ENCODE measurements around the gene SYT12.

SYT12 gene

DNA sequence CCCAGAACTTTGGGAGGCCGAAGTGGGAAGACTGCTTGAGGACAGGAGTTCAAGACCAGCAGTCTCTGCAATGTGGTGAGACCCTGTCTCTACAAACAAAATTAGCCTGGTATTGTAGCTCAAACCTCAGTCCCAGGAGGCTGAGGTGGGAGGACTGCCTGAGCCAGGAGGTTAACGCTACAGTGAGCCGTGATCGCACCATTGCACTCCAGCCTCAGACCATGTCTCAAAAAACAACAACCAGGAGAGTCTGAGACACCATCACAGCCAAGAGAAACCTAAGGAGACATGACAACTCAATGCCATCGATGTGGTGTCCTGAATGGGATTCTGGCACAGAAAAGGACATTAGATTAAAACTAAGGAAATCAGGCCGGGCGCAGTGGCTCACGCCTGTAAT is 67.8 kb downstream of the SYT12 start:
- no peak overlapping the region for H3K27ac ChIP-seq (ENCODE audit: poor library complexity, severe bottlenecking)
- no peak overlapping the region for H3K4me3 ChIP-seq (ENCODE audit: severe bottlenecking)
- no peaks in the 10 kb centered on the region for H3K36me3 ChIP-seq (ENCODE audit: low read depth)
- TF ChIP-seq, protein P1, sequence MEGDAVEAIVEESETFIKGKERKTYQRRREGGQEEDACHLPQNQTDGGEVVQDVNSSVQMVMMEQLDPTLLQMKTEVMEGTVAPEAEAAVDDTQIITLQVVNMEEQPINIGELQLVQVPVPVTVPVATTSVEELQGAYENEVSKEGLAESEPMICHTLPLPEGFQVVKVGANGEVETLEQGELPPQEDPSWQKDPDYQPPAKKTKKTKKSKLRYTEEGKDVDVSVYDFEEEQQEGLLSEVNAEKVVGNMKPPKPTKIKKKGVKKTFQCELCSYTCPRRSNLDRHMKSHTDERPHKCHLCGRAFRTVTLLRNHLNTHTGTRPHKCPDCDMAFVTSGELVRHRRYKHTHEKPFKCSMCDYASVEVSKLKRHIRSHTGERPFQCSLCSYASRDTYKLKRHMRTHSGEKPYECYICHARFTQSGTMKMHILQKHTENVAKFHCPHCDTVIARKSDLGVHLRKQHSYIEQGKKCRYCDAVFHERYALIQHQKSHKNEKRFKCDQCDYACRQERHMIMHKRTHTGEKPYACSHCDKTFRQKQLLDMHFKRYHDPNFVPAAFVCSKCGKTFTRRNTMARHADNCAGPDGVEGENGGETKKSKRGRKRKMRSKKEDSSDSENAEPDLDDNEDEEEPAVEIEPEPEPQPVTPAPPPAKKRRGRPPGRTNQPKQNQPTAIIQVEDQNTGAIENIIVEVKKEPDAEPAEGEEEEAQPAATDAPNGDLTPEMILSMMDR (IDR thresholded peaks at IDR 0.05; ENCODE audit: poor library complexity, severe bottlenecking): no peak
- H3K27me3 ChIP-seq (ENCODE audit: insufficient read depth, poor library complexity, severe bottlenecking): no peaks in the 10 kb centered on the region
- DNase-seq (ENCODE audit: low spot score): no peak
- H3K4me1 ChIP-seq (ENCODE audit: insufficient read depth, poor library complexity, severe bottlenecking): no peaks in the 10 kb centered on the region
- no peaks in the 10 kb centered on the region for H3K9me3 ChIP-seq (ENCODE audit: severe bottlenecking)
- no peak for ATAC-seq (ENCODE audit: low read depth)

- H3K9me3 ChIP-seq (ENCODE audit: severe bottlenecking): no peaks in the 10 kb centered on the region
- H3K36me3 ChIP-seq (ENCODE audit: low read depth): no peaks in the 10 kb centered on the region
- no peak overlapping the region for H3K4me3 ChIP-seq (ENCODE audit: severe bottlenecking)
- no peak for DNase-seq (ENCODE audit: low spot score)
- no peaks in the 10 kb centered on the region for H3K4me1 ChIP-seq (ENCODE audit: insufficient read depth, poor library complexity, severe bottlenecking)
- no peaks in the 10 kb centered on the region for H3K27me3 ChIP-seq (ENCODE audit: insufficient read depth, poor library complexity, severe bottlenecking)
- H3K27ac ChIP-seq (ENCODE audit: poor library complexity, severe bottlenecking): no peak overlapping the region
- ATAC-seq (ENCODE audit: low read depth): peak; percentile 44; the same call in 1 of the 3 replicates
- TF ChIP-seq, protein P1 (IDR thresholded peaks at IDR 0.05; ENCODE audit: poor library complexity, severe bottlenecking): peak; percentile 23
Measured at GRCh38 chr11:67095214-67095507, 72.2 kb downstream of the SYT12 start.

GRCh38 chr11:67098799-67099429 is 76.0 kb downstream of the SYT12 start:
- Histone ChIP-seq H3K27ac (ENCODE audit: poor library complexity, severe bottlenecking) (no peak overlapping the region), H3K4me3 (ENCODE audit: severe bottlenecking) (no peak overlapping the region), H3K27me3 (ENCODE audit: insufficient read depth, poor library complexity, severe bottlenecking) (no peaks in the 10 kb centered on the region), H3K36me3 (ENCODE audit: low read depth) (no peaks in the 10 kb centered on the region), H3K4me1 (ENCODE audit: insufficient read depth, poor library complexity, severe bottlenecking) (no peaks in the 10 kb centered on the region), H3K9me3 (ENCODE audit: severe bottlenecking) (no peaks in the 10 kb centered on the region)
- DNase-seq (ENCODE audit: low spot score): no peak
- TF ChIP-seq, protein P1 (IDR thresholded peaks at IDR 0.05; ENCODE audit: poor library complexity, severe bottlenecking): no peak
- no peak; the same call in 2 of the 3 replicates for ATAC-seq (ENCODE audit: low read depth)

GRCh38 chr11:67099831-67100324 is 76.9 kb downstream of the SYT12 start:
- DNase-seq (ENCODE audit: low spot score) (no peak), ATAC-seq (ENCODE audit: low read depth) (no peak)
- TF ChIP-seq, protein P1 (IDR thresholded peaks at IDR 0.05; ENCODE audit: poor library complexity, severe bottlenecking): no peak
- no peaks in the 10 kb centered on the region for H3K36me3 ChIP-seq (ENCODE audit: low read depth)
- H3K9me3 ChIP-seq (ENCODE audit: severe bottlenecking): no peaks in the 10 kb centered on the region
- H3K4me3 ChIP-seq (ENCODE audit: severe bottlenecking): no peak overlapping the region
- no peaks in the 10 kb centered on the region for H3K4me1 ChIP-seq (ENCODE audit: insufficient read depth, poor library complexity, severe bottlenecking)
- no peaks in the 10 kb centered on the region for H3K27me3 ChIP-seq (ENCODE audit: insufficient read depth, poor library complexity, severe bottlenecking)
- no peak overlapping the region for H3K27ac ChIP-seq (ENCODE audit: poor library complexity, severe bottlenecking)

All from RWPE2 (cell line).